Measurements from ENCODE around the gene EIF4G3. TPM values are rescaled to one million over a fixed set of nuclear protein-coding genes. Genes with fewer than 3 reads are reported as not detected.

Gene EIF4G3
- total and polyA plus RNA-seq, 9 of the 15 experiments (the other 6 are each of a cell fraction or from before 2014, with no cell fraction given) = 6.7 to 40.5 (median 32.1) TPM

DNA sequence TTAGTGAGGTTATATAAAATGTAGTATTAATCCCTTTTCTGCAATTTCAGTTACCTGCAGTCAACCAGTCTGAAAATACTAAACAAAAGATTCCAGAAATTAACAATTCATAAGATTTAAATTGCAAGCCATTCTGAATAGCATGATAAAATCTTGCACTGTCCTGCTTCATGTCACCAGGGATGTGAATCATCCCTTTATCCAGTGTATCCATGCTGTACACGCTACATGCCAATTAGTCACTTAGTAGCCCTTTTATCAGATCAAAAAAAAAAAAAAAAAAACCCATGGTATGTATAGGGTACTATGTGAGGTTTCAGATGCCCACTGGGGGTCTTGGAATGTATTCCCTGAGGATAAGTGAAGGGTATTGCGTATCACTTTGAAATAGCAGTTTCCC, 198.3 kb downstream of the EIF4G3 start (continued):
- TF ChIP-seq CBX5 (IDR thresholded peaks at IDR 0.05; ENCODE audit: borderline replicate concordance, low read depth) = no peak
- 0 out of 2 replicates have a peak, but pooled peaks have one; percentile 16 for TF ChIP-seq TEAD4 (IDR thresholded peaks at IDR 0.05; ENCODE audit: low read length)
- TF ChIP-seq TEAD4 (CRISPR knock-in tag; IDR thresholded peaks at IDR 0.05; ENCODE audit: borderline replicate concordance) = no peak
- TF ChIP-seq, protein P1, sequence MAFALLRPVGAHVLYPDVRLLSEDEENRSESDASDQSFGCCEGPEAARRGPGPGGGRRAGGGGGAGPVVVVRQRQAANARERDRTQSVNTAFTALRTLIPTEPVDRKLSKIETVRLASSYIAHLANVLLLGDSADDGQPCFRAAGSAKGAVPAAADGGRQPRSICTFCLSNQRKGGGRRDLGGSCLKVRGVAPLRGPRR (CRISPR knock-in tag; IDR thresholded peaks at IDR 0.05) = no peak
- TF ChIP-seq C11orf30 (IDR thresholded peaks at IDR 0.05; ENCODE audit: low read depth) = no peak
- TF ChIP-seq EWSR1 (IDR thresholded peaks at IDR 0.05; ENCODE audit: borderline replicate concordance, low read depth, partially characterized antibody) = no peak
- TF ChIP-seq, protein P2, sequence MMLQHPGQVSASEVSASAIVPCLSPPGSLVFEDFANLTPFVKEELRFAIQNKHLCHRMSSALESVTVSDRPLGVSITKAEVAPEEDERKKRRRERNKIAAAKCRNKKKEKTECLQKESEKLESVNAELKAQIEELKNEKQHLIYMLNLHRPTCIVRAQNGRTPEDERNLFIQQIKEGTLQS (IDR thresholded peaks at IDR 0.05) = peak; percentile 56
- TF ChIP-seq, protein P2 (CRISPR knock-in tag; conservative IDR thresholded peaks at IDR 0.05) = no peak
- TF ChIP-seq RBFOX2 (IDR thresholded peaks at IDR 0.05; ENCODE audit: low read depth, low read length) = no peak
- no peak for TF ChIP-seq MAFF (IDR thresholded peaks at IDR 0.05; ENCODE audit: low read length)
- no peak for TF ChIP-seq SRSF9 (IDR thresholded peaks at IDR 0.05; ENCODE audit: borderline replicate concordance, low read depth, low read length)
- TF ChIP-seq ZNF316 (IDR thresholded peaks at IDR 0.05) = no peak
- TF ChIP-seq JUN (IDR thresholded peaks at IDR 0.05; ENCODE audit: borderline replicate concordance, low read depth, low read length) = peak; percentile 52; the same call in 1 of the 2 replicates
- no peak for TF ChIP-seq JUN (CRISPR knock-in tag; IDR thresholded peaks at IDR 0.05; ENCODE audit: borderline replicate concordance)
- no peak for TF ChIP-seq ZNF24 (IDR thresholded peaks at IDR 0.05)
- peak; percentile 99 for TF ChIP-seq FOSL1 (tag; conservative IDR thresholded peaks at IDR 0.05)
- peak; percentile 59 for TF ChIP-seq ARID1B (IDR thresholded peaks at IDR 0.05)
- no peak for TF ChIP-seq DIDO1 (tag; IDR thresholded peaks at IDR 0.05; ENCODE audit: low read depth)
- TF ChIP-seq SMAD2 (IDR thresholded peaks at IDR 0.05; ENCODE audit: low read depth, low read length) = no peak
- TF ChIP-seq YBX1 (IDR thresholded peaks at IDR 0.05) = no peak
- TF ChIP-seq SNRNP70 (optimal IDR thresholded peaks at IDR 0.05; ENCODE audit: low read depth, low read length) = no peak
- TF ChIP-seq, protein P3, sequence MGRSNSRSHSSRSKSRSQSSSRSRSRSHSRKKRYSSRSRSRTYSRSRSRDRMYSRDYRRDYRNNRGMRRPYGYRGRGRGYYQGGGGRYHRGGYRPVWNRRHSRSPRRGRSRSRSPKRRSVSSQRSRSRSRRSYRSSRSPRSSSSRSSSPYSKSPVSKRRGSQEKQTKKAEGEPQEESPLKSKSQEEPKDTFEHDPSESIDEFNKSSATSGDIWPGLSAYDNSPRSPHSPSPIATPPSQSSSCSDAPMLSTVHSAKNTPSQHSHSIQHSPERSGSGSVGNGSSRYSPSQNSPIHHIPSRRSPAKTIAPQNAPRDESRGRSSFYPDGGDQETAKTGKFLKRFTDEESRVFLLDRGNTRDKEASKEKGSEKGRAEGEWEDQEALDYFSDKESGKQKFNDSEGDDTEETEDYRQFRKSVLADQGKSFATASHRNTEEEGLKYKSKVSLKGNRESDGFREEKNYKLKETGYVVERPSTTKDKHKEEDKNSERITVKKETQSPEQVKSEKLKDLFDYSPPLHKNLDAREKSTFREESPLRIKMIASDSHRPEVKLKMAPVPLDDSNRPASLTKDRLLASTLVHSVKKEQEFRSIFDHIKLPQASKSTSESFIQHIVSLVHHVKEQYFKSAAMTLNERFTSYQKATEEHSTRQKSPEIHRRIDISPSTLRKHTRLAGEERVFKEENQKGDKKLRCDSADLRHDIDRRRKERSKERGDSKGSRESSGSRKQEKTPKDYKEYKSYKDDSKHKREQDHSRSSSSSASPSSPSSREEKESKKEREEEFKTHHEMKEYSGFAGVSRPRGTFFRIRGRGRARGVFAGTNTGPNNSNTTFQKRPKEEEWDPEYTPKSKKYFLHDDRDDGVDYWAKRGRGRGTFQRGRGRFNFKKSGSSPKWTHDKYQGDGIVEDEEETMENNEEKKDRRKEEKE (IDR thresholded peaks at IDR 0.05; ENCODE audit: borderline replicate concordance in 1 of 2, control insufficient read depth in 1 of 2, low read depth in 2 of 2, low read length in 1 of 2) = no peak
- TF ChIP-seq, protein P4, sequence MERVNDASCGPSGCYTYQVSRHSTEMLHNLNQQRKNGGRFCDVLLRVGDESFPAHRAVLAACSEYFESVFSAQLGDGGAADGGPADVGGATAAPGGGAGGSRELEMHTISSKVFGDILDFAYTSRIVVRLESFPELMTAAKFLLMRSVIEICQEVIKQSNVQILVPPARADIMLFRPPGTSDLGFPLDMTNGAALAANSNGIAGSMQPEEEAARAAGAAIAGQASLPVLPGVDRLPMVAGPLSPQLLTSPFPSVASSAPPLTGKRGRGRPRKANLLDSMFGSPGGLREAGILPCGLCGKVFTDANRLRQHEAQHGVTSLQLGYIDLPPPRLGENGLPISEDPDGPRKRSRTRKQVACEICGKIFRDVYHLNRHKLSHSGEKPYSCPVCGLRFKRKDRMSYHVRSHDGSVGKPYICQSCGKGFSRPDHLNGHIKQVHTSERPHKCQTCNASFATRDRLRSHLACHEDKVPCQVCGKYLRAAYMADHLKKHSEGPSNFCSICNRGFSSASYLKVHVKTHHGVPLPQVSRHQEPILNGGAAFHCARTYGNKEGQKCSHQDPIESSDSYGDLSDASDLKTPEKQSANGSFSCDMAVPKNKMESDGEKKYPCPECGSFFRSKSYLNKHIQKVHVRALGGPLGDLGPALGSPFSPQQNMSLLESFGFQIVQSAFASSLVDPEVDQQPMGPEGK (CRISPR knock-in tag; IDR thresholded peaks at IDR 0.05; ENCODE audit: borderline replicate concordance) = no peak
- no peak for TF ChIP-seq PCBP2 (IDR thresholded peaks at IDR 0.05; ENCODE audit: low read depth, low read length, poor library complexity, severe bottlenecking)

Data from K562 (cell line).